ENCODE results near the gene LONRF3. TPM values are rescaled to one million over a fixed set of nuclear protein-coding genes. Genes with fewer than 3 reads are reported as not detected.
"Not testable (repeated sequence)": the region's sequence is repeated elsewhere in the genome, so short reads cannot be mapped to it uniquely, and the experiment has no call there.

Gene LONRF3
- total and polyA plus RNA-seq, 2 donors (not counting 1 experiment from before 2014, with no cell fraction given) = 0.07 to 1.2 TPM

DNA sequence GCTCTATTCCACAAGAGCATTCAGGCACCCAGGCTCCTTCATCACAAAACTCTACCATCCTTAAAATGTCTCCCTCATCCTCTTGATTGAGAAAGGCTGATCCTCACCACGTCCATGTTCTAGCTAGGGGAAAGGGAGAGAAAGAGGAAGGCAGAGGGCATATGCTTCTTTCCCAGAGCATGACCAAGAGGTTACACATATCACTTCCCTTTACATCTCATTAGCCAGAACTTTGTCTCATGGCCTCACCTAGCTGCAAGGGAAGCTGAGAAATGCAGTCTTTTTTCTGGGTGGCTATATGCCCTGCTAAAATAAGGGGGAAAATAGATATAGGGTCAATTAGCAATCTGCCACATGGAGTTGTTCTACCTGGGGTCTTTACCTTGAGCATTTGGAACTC, 42.7 kb downstream of the LONRF3 start:
- no peaks in the 10 kb centered on the region for H3K27me3 Mint-ChIP-seq
- Histone ChIP-seq H3K4me2 (replicated peaks; ENCODE audit: low read depth, low read length, poor library complexity, severe bottlenecking) (no peak overlapping the region), H2AFZ (ENCODE audit: insufficient read depth, low read depth, low read length, poor library complexity, severe bottlenecking) (no peak overlapping the region), H3K27ac (ENCODE audit: low read length in 2 of 2) (no peak overlapping the region), H4K20me1 (ENCODE audit: control insufficient read depth, insufficient read depth, low read length, poor library complexity, severe bottlenecking) (no peaks in the 10 kb centered on the region), H3K9ac (ENCODE audit: low read length) (no peak overlapping the region), H3K4me1 (ENCODE audit: control insufficient read depth in 2 of 2, insufficient read depth in 2 of 2, low read length in 2 of 2) (peaks cover 16 to 21% of the 10 kb centered on the region in 2 donors), H3K79me2 (ENCODE audit: control insufficient read depth, insufficient read depth, low read length) (no peaks in the 10 kb centered on the region), H3K4me3 (ENCODE audit: control extremely low read depth in 1 of 5, extremely low read depth in 1 of 5, insufficient read depth in 1 of 5, low read depth in 2 of 5, low read length in 4 of 5) (no peak overlapping the region), H3K27me3 (replicated peaks in 1 of 4; ENCODE audit: control extremely low read depth in 1 of 4, control insufficient read depth in 3 of 4, insufficient read depth in 4 of 4, low read length in 3 of 4) (no peaks in the 10 kb centered on the region), H3K9me3 (ENCODE audit: control extremely low read depth in 1 of 3, control insufficient read depth in 2 of 3, insufficient read depth in 1 of 3, low read length in 2 of 3) (peaks cover 0 to 8% (median 6%) of the 10 kb centered on the region in 3 donors), H3K36me3 (replicated peaks in 1 of 2; ENCODE audit: control extremely low read depth in 1 of 2, control insufficient read depth in 1 of 2, extremely low read depth in 1 of 2, insufficient read depth in 2 of 2, low read length in 1 of 2) (no peaks in the 10 kb centered on the region)
- no peaks in the 10 kb centered on the region for H3K9me3 Mint-ChIP-seq (ENCODE audit: insufficient read depth)
- no peak for ATAC-seq (ENCODE audit: low read depth)
- ChIA-PET CTCF (interaction anchor here (4.2 kb wide), 1 partner anchor 12 kb away, joined by 31 read pairs; no protein-coding TSS in a partner anchor), POLR2A (no interaction called here)
- no CpG with 5 or more reads among the region's 1 CpG for WGBS (ENCODE audit: insufficient coverage)
- H3K4me3 Mint-ChIP-seq = no peak overlapping the region
- H3K4me1 Mint-ChIP-seq = peaks cover 24% of the 10 kb centered on the region
- no peak for TF ChIP-seq EZH2 (IDR thresholded peaks at IDR 0.05; ENCODE audit: borderline replicate concordance, insufficient read depth, low read depth, low read length, poor library complexity, severe bottlenecking)
- TF ChIP-seq, protein P1, sequence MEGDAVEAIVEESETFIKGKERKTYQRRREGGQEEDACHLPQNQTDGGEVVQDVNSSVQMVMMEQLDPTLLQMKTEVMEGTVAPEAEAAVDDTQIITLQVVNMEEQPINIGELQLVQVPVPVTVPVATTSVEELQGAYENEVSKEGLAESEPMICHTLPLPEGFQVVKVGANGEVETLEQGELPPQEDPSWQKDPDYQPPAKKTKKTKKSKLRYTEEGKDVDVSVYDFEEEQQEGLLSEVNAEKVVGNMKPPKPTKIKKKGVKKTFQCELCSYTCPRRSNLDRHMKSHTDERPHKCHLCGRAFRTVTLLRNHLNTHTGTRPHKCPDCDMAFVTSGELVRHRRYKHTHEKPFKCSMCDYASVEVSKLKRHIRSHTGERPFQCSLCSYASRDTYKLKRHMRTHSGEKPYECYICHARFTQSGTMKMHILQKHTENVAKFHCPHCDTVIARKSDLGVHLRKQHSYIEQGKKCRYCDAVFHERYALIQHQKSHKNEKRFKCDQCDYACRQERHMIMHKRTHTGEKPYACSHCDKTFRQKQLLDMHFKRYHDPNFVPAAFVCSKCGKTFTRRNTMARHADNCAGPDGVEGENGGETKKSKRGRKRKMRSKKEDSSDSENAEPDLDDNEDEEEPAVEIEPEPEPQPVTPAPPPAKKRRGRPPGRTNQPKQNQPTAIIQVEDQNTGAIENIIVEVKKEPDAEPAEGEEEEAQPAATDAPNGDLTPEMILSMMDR (IDR thresholded peaks at IDR 0.05) = no peak
- peak overlapping the region; percentile 53 for H3K27ac Mint-ChIP-seq
- DNase-seq = no peak
- intact Hi-C loops (cut with micrococcal nuclease) = no loop called here

DNA sequence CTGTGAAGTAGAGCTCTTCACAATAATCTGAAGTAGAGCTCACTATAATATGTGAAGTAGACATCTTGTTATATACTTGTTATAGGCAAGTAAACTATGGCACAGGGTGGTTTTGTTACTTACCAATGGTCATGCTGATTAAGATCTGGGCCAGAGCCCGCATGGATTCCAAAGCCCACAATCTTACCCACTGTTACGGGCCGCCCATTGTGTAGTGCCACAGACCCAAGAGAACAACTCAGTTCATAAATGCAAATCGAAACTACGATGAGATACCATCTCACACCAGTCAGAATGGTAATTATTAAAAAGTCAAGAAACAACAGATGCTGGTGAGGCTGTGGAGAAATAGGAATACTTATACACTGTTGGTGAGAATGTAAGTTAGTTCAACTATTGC, 51.5 kb downstream of the LONRF3 start:
- Histone ChIP-seq H3K36me3 (replicated peaks in 1 of 2; ENCODE audit: control extremely low read depth in 1 of 2, control insufficient read depth in 1 of 2, extremely low read depth in 1 of 2, insufficient read depth in 2 of 2, low read length in 1 of 2) (no peaks in the 10 kb centered on the region), H4K20me1 (ENCODE audit: control insufficient read depth, insufficient read depth, low read length, poor library complexity, severe bottlenecking) (no peaks in the 10 kb centered on the region), H3K9ac (ENCODE audit: low read length) (no peak overlapping the region), H3K9me3 (ENCODE audit: control extremely low read depth in 1 of 3, control insufficient read depth in 2 of 3, insufficient read depth in 1 of 3, low read length in 2 of 3) (no peaks in the 10 kb centered on the region), H3K4me3 (ENCODE audit: control extremely low read depth in 1 of 5, extremely low read depth in 1 of 5, insufficient read depth in 1 of 5, low read depth in 2 of 5, low read length in 4 of 5) (no peak overlapping the region), H3K79me2 (ENCODE audit: control insufficient read depth, insufficient read depth, low read length) (no peaks in the 10 kb centered on the region), H3K27ac (ENCODE audit: low read length in 2 of 2) (no peak overlapping the region), H3K27me3 (replicated peaks in 1 of 4; ENCODE audit: control extremely low read depth in 1 of 4, control insufficient read depth in 3 of 4, insufficient read depth in 4 of 4, low read length in 3 of 4) (no peaks in the 10 kb centered on the region), H3K4me1 (ENCODE audit: control insufficient read depth in 2 of 2, insufficient read depth in 2 of 2, low read length in 2 of 2) (no peaks in the 10 kb centered on the region), H2AFZ (ENCODE audit: insufficient read depth, low read depth, low read length, poor library complexity, severe bottlenecking) (no peak overlapping the region), H3K4me2 (replicated peaks; ENCODE audit: low read depth, low read length, poor library complexity, severe bottlenecking) (no peak overlapping the region)
- Mint-ChIP-seq H3K4me3 (no peak overlapping the region), H3K27me3 (no peaks in the 10 kb centered on the region), H3K4me1 (no peaks in the 10 kb centered on the region), H3K9me3 (ENCODE audit: insufficient read depth) (no peaks in the 10 kb centered on the region), H3K27ac (no peak overlapping the region)
- ChIA-PET POLR2A (no interaction called here), CTCF (no interaction called here)
- no peak for DNase-seq
- intact Hi-C loops (cut with micrococcal nuclease) = no loop called here
- WGBS (ENCODE audit: insufficient coverage) = no CpG with 5 or more reads among the region's 5 CpGs
- no peak for ATAC-seq (ENCODE audit: low read depth)
- no peak for TF ChIP-seq EZH2 (IDR thresholded peaks at IDR 0.05; ENCODE audit: borderline replicate concordance, insufficient read depth, low read depth, low read length, poor library complexity, severe bottlenecking)
- TF ChIP-seq, protein P1 (IDR thresholded peaks at IDR 0.05) = no peak

DNA sequence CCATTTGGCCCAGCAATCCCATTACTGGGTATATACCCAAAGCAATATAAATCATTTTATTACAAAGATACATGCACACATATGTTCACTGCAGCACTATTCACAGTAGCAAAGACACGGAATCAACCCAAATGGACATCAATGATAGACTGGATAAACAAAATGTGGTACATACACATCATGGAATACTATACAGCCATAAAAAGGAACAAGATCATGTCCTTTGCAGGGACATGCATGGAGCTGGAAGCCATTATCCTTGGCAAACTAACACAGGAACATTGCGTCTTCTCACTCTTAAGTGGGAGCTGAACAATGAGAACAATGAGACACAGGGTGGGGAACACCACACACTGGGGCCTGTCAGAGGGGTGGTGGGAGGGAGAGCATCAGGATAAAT, 51.9 kb downstream of the LONRF3 start:
- H3K36me3 ChIP-seq (replicated peaks in 1 of 2; ENCODE audit: control extremely low read depth in 1 of 2, control insufficient read depth in 1 of 2, extremely low read depth in 1 of 2, insufficient read depth in 2 of 2, low read length in 1 of 2); CTCF ChIA-PET: not testable (repeated sequence)

More for the DNA sequence above, 51.9 kb downstream of the LONRF3 start:
- H4K20me1 ChIP-seq (ENCODE audit: control insufficient read depth, insufficient read depth, low read length, poor library complexity, severe bottlenecking); H3K27me3 ChIP-seq (replicated peaks in 1 of 4; ENCODE audit: control extremely low read depth in 1 of 4, control insufficient read depth in 3 of 4, insufficient read depth in 4 of 4, low read length in 3 of 4); H3K4me3 ChIP-seq (ENCODE audit: control extremely low read depth in 1 of 5, extremely low read depth in 1 of 5, insufficient read depth in 1 of 5, low read depth in 2 of 5, low read length in 4 of 5); DNase-seq; H3K9me3 Mint-ChIP-seq (ENCODE audit: insufficient read depth); POLR2A ChIA-PET; ATAC-seq (ENCODE audit: low read depth); H3K9me3 ChIP-seq (ENCODE audit: control extremely low read depth in 1 of 3, control insufficient read depth in 2 of 3, insufficient read depth in 1 of 3, low read length in 2 of 3); H3K27ac Mint-ChIP-seq; H3K4me1 Mint-ChIP-seq; H2AFZ ChIP-seq (ENCODE audit: insufficient read depth, low read depth, low read length, poor library complexity, severe bottlenecking); H3K79me2 ChIP-seq (ENCODE audit: control insufficient read depth, insufficient read depth, low read length); intact Hi-C loops (cut with micrococcal nuclease); H3K27ac ChIP-seq (ENCODE audit: low read length in 2 of 2); H3K9ac ChIP-seq (ENCODE audit: low read length); H3K4me2 ChIP-seq (replicated peaks; ENCODE audit: low read depth, low read length, poor library complexity, severe bottlenecking); H3K4me1 ChIP-seq (ENCODE audit: control insufficient read depth in 2 of 2, insufficient read depth in 2 of 2, low read length in 2 of 2); H3K4me3 Mint-ChIP-seq; H3K27me3 Mint-ChIP-seq: not testable (repeated sequence)
- 100% methylated on average over 1 of the region's 2 CpGs for WGBS (ENCODE audit: insufficient coverage)
